Fibroblast of lung (primary cell): Measurements from ENCODE around the gene LASP1NB.

Experiments
- CTCF ChIP-seq, 2 donors: IDR thresholded peaks in 1 of 2; conservative IDR thresholded peaks in 1 of 2; 1 replicate in 1 of 2; 2 replicates in 1 of 2; pipeline ENCODE4 v1.5.1; 2011 to 2012; ENCODE audit warnings: low read length in 2 of 2, control low read depth in 1 of 2, inconsistent platforms in 1 of 2, low read depth in 1 of 2, mild to moderate bottlenecking in 1 of 2
- EZH2 ChIP-seq: IDR thresholded peaks from 2 replicates; pipeline ENCODE4 v1.5.1; 2012; ENCODE audit warnings: low read length, control low read depth, mild to moderate bottlenecking; ENCODE audit errors: missing control alignments

GRCh38 chr17:38888842-38889241 is 36.6 kb upstream of the LASP1NB start:
- no peak for TF ChIP-seq CTCF (conservative IDR thresholded peaks at IDR 0.05 in 1 of 2, IDR thresholded peaks at IDR 0.05 in 1 of 2; ENCODE audit: low read depth in 1 of 2, low read length in 2 of 2)
- no peak for TF ChIP-seq EZH2
